Measurements from ENCODE around the gene IFIH1. TPM values are rescaled to one million over a fixed set of nuclear protein-coding genes. Genes with fewer than 3 reads are reported as not detected.

The IFIH1 gene
- total RNA-seq, 4 donors from 2014 or later = 17.2 to 23.7 (median 20.8) TPM

DNA sequence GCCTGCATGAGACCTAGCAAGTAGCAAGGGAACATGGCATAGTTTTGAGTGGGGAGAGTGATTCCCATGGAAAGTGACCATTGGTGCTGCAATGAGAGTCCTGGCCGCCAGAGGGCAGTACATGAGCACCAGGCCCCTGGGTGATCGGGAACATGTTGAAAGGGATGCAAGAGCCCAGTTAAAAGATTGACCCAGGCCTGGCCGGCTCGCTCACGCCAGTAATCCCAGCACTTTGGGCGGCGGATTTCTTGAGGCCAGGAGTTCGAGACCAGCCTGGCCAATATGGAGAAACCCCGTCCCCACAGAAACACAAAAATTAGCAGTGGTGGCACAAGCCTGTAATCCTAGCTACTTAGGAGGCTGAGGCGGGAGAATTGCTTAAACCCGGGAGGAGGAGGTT, 97.4 kb downstream of the IFIH1 start:
- 49 to 54% methylated on average over 11 of the region's 11 CpGs for WGBS, 2 donors
- intact Hi-C loops (cut with DNase I) = loop anchor here (5.0 kb wide), 1 partner anchor 76 kb away; no protein-coding TSS in a partner anchor

GRCh38 chr2:162220368-162220767, 98.1 kb downstream of the IFIH1 start:
- H3K9me3 ChIP-seq = no peaks in the 10 kb centered on the region
- WGBS, 2 donors = 64 to 71% methylated on average over 1 of the region's 1 CpG
- H3K4me3 ChIP-seq (replicated peaks in 1 of 3) = no peak overlapping the region
- intact Hi-C loops (cut with DNase I) = loop anchor here (5.0 kb wide), 1 partner anchor 77 kb away; no protein-coding TSS in a partner anchor
- no peak for DNase-seq
- H3K36me3 ChIP-seq = no peaks in the 10 kb centered on the region
- TF ChIP-seq POLR2A (IDR thresholded peaks at IDR 0.05) = no peak
- no peak for TF ChIP-seq CTCF (IDR thresholded peaks at IDR 0.05)
- no peaks in the 10 kb centered on the region for H3K27me3 ChIP-seq
- H3K27ac ChIP-seq = no peak overlapping the region
- H3K4me1 ChIP-seq = no peaks in the 10 kb centered on the region

More for the DNA sequence above, 97.4 kb downstream of the IFIH1 start:
- Histone ChIP-seq H3K4me3 (replicated peaks in 1 of 3) (no peak overlapping the region), H3K9me3 (no peaks in the 10 kb centered on the region), H3K27me3 (no peaks in the 10 kb centered on the region), H3K36me3 (no peaks in the 10 kb centered on the region), H3K27ac (no peak overlapping the region), H3K4me1 (no peaks in the 10 kb centered on the region)
- peak; percentile 60 to 68 for DNase-seq
- peak; percentile 60 to 86 (median 66) for TF ChIP-seq CTCF (IDR thresholded peaks at IDR 0.05)
- TF ChIP-seq POLR2A (IDR thresholded peaks at IDR 0.05) = no peak

GRCh38 chr2:162219426-162219825, 99.1 kb downstream of the IFIH1 start:
- WGBS, 2 donors = 74 to 81% methylated on average over 4 of the region's 4 CpGs
- no peak overlapping the region for H3K27ac ChIP-seq

GRCh38 chr2:162217598-162217997, 100.9 kb downstream of the IFIH1 start:
- no peaks in the 10 kb centered on the region for H3K36me3 ChIP-seq
- 87 to 91% methylated on average over 1 of the region's 1 CpG for WGBS, 2 donors
- no peak overlapping the region for H3K27ac ChIP-seq

More at GRCh38 chr2:162219426-162219825, 99.1 kb downstream of the IFIH1 start:
- no peaks in the 10 kb centered on the region for H3K9me3 ChIP-seq
- H3K4me1 ChIP-seq = no peaks in the 10 kb centered on the region
- H3K36me3 ChIP-seq = no peaks in the 10 kb centered on the region
- intact Hi-C loops (cut with DNase I) = no loop called here
- no peak for TF ChIP-seq POLR2A (IDR thresholded peaks at IDR 0.05)
- no peak for TF ChIP-seq CTCF (IDR thresholded peaks at IDR 0.05)
- H3K27me3 ChIP-seq = no peaks in the 10 kb centered on the region
- no peak overlapping the region for H3K4me3 ChIP-seq (replicated peaks in 1 of 3)
- DNase-seq = no peak

More at GRCh38 chr2:162217598-162217997, 100.9 kb downstream of the IFIH1 start:
- H3K4me1 ChIP-seq = no peaks in the 10 kb centered on the region
- TF ChIP-seq CTCF (IDR thresholded peaks at IDR 0.05) (no peak), POLR2A (IDR thresholded peaks at IDR 0.05) (no peak)
- H3K4me3 ChIP-seq (replicated peaks in 1 of 3) = no peak overlapping the region
- intact Hi-C loops (cut with DNase I) = no loop called here
- no peaks in the 10 kb centered on the region for H3K27me3 ChIP-seq
- DNase-seq = no peak
- no peaks in the 10 kb centered on the region for H3K9me3 ChIP-seq

Other genes starting within 250 kb of the IFIH1 start
- 10 to 100 TPM in 1 of 4 donors, 1 to 10 TPM in 3; 3.0 to 12.7 (median 4.4) TPM for gene DPP4, start 244.5 kb downstream of the IFIH1 start, total RNA-seq
- gene GCG, start 166.4 kb downstream of the IFIH1 start, total RNA-seq = not detected
- gene FAP, start 75.2 kb downstream of the IFIH1 start, total RNA-seq = 10 to 100 TPM in 2 of 4 donors, 1 to 10 TPM in 2; 2.1 to 16.7 (median 8.9) TPM
- gene GCA, start 25.4 kb upstream of the IFIH1 start, total RNA-seq = 10 to 100 TPM; 15.7 to 36.8 (median 31.6) TPM

Measured in thyroid gland (tissue), 4 donors.